PC-3 (cell line): ENCODE results near the gene KCNC4.

Experiments used
- EZH2 ChIP-seq: fragments of 300-600 bp; sonication (generic); IDR thresholded peaks from one replicate; pipeline ENCODE4 v1.6.1; 2017; ENCODE audit warnings: antibody characterized with exemption, mild to moderate bottlenecking, low read length; ENCODE audit not compliant: unreplicated experiment
- EZH2phosphoT487 ChIP-seq: fragments of 300-600 bp; sonication (generic); IDR thresholded peaks from 2 replicates; pipeline ENCODE4 v1.6.1; 2018; ENCODE audit warnings: mild to moderate bottlenecking, antibody characterized with exemption, low read length, borderline replicate concordance
- TF ChIP-seq, protein P1 (sequence below): fragments of 300-600 bp; sonication (generic); conservative IDR thresholded peaks from 2 replicates; pipeline ENCODE4 v1.5.1; 2017; ENCODE audit warnings: antibody characterized with exemption, low read depth, mild to moderate bottlenecking, low read length

GRCh38 chr1:110196917-110197765 is 13.0 kb upstream of the KCNC4 start:
- TF ChIP-seq, protein P1, sequence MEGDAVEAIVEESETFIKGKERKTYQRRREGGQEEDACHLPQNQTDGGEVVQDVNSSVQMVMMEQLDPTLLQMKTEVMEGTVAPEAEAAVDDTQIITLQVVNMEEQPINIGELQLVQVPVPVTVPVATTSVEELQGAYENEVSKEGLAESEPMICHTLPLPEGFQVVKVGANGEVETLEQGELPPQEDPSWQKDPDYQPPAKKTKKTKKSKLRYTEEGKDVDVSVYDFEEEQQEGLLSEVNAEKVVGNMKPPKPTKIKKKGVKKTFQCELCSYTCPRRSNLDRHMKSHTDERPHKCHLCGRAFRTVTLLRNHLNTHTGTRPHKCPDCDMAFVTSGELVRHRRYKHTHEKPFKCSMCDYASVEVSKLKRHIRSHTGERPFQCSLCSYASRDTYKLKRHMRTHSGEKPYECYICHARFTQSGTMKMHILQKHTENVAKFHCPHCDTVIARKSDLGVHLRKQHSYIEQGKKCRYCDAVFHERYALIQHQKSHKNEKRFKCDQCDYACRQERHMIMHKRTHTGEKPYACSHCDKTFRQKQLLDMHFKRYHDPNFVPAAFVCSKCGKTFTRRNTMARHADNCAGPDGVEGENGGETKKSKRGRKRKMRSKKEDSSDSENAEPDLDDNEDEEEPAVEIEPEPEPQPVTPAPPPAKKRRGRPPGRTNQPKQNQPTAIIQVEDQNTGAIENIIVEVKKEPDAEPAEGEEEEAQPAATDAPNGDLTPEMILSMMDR = peak; percentile 96
- TF ChIP-seq EZH2 = no peak
- TF ChIP-seq EZH2phosphoT487 = no peak
